Heart right ventricle (tissue), 16 donors: ENCODE results near the gene JUND. TPM values are rescaled to one million over a fixed set of nuclear protein-coding genes. Genes with fewer than 3 reads are reported as not detected.
A peak's percentile ranks its signal among the peaks of the same experiment; 100 is the strongest.

Source experiments
- ATAC-seq, 8 donors: fragments of 200-7000 bp; cut with Tn5 transposase; one replicate each; pipeline ENCODE4 v1.9.1; 2020; ENCODE audit warnings: mild to moderate bottlenecking in 8 of 8, moderate library complexity in 8 of 8, moderate number of reproducible peaks in 1 of 8
- DNase-seq, 2 donors: peaks; one replicate each; pipeline ENCODE4 v3.0.0-alpha.2; 2020
- H3K27ac ChIP-seq, 10 donors: fragments of 200-600 bp; sonication (generic) in 2 of 10; one replicate each; pipeline versions ENCODE4 v1.5.0 to v1.8.0; 2020 to 2022; ENCODE audit warnings: mild to moderate bottlenecking in 3 of 10
- H3K27me3 ChIP-seq, 7 donors: fragments of 200-600 bp; one replicate each; pipeline ENCODE4 v1.8.0; 2021 to 2022; ENCODE audit warnings: mild to moderate bottlenecking in 2 of 7
- H3K36me3 ChIP-seq, 9 donors: fragments of 200-600 bp; sonication (generic) in 1 of 9; one replicate each; pipeline versions ENCODE4 v1.5.0 to v1.8.0; 2020 to 2022; ENCODE audit warnings: mild to moderate bottlenecking in 2 of 9
- H3K4me1 ChIP-seq, 9 donors: fragments of 200-600 bp; sonication (generic) in 1 of 9; one replicate each; pipeline versions ENCODE4 v1.5.0 to v1.8.0; 2020 to 2022; ENCODE audit warnings: mild to moderate bottlenecking in 4 of 9
- H3K4me3 ChIP-seq, 10 donors: fragments of 200-600 bp; sonication (generic) in 2 of 10; one replicate each; pipeline versions ENCODE4 v1.5.0 to v1.8.0; 2020 to 2022; ENCODE audit warnings: mild to moderate bottlenecking in 7 of 10, moderate library complexity in 2 of 10
- H3K9me3 ChIP-seq, 11 donors: fragments of 200-600 bp in 10 of 11; sonication (generic) in 2 of 11; one replicate each; pipeline versions ENCODE4 v1.5.0 to v1.8.0; 2013 to 2022; ENCODE audit warnings: mild to moderate bottlenecking in 2 of 11, control low read depth in 1 of 11, moderate library complexity in 1 of 11
- CTCF ChIP-seq, 9 donors: fragments of 200-600 bp; sonication (generic) in 2 of 9; IDR thresholded peaks; one replicate each; pipeline versions ENCODE4 v1.5.0 to v1.8.0; 2021 to 2022; ENCODE audit warnings: antibody characterized with exemption in 9 of 9, mild to moderate bottlenecking in 5 of 9, moderate library complexity in 1 of 9
- WGBS, 2 donors: extraction: QIAGEN DNeasy Blood & Tissue Kit; methylation state at CpG; one replicate each; pipeline ENCODE4 v1.1.7; 2013; ENCODE audit warnings: inconsistent platforms in 1 of 2; 5-methylcytosine and 5-hydroxymethylcytosine counted together
- intact Hi-C, 10 donors: fragments of 100-400 bp; cut with DNase I; formaldehyde crosslinking; loops; one replicate each; pipeline versions ENCODE4 v1.11.1 to v1.14.2; 2022
- polyA plus RNA-seq, 2 donors: library from polyadenylated mRNA; stranded (reverse); fragments of 200-250 nt; gene quantifications; one replicate each; pipeline ENCODE4 v1.2.3, GENCODE V29; 2013
- total RNA-seq, 10 donors: library from RNA; stranded (reverse); fragmentation: NEBNext Ultra II Directional in 3 of 10; extraction: Animal tissue kit (Norgen Biotek cat#: 25700) in 3 of 10; gene quantifications; one replicate each; pipeline versions ENCODE4 v1.2.1 to v1.2.4, GENCODE V29; 2021 to 2023
- donor health status: Arrhythmogenic right ventricular cardiomyopathy.
- donor health status: ischemic (EF 13 %, LVEDD 7.1; RV severe dilation, severe dysfunction).
- donor health status: healthy with polysubstance abuse.
- donor health status: DM: no; HTN: yes; CAD: no.
- donor health status: DM: no; HTN: no; CAD: no.
- donor health status: ischemic (EF 25% LVEDD 6.9; RV normal size, moderate dysfunction).
- donor health status: ischemic (EF 25% LVEDD 5.7; RV mildly dilated, moderate dysfunction).
- donor health status: healthy.
- donor health status: DM: yes; HTN: yes; CAD: no.
- donor health status: Ischemic cardiomyopathy.
- donor health status: ischemic (EF 35%, LVEDD 5.7; RV mildly dilated, moderate dysfunction).
- donor health status: nonischemic (EF 11% LVEDD 7.7; RV severe dilation, severe dysfunction).
- donor health status: DM: yes; HTN: yes; CAD: no.
- donor health status: PGD.
- donor health status: ischemic (EF 29% LVEDD 5.4; RV normal size, mild dysfunction).
- donor health status: nonischemic (EF 23%, LVEDD 6.1; RV moderate dilation, normal function).

JUND gene
- total and polyA plus RNA-seq, 12 donors, result 93.7 to 278 (median 133) TPM

GRCh38 chr19:18291590-18292461 lies 10.4 kb upstream of the JUND start:
- H3K9me3 ChIP-seq, result no peaks in the 10 kb centered on the region
- TF ChIP-seq CTCF (IDR thresholded peaks at IDR 0.05), result no peak
- H3K4me3 ChIP-seq, result peak overlapping the region; percentile 62 to 89 (median 76)
- no peaks in the 10 kb centered on the region for H3K36me3 ChIP-seq
- intact Hi-C loops, result loop anchor here in 2 of 10 donors (1.0 to 10.0 kb wide), 2 partner anchors 11 to 1217 kb away; partner anchors contain the start of genes HAUS8 (in 1 of the 2) and MYO9B (in 1 of the 2)
- peaks cover 3 to 48% (median 26%) of the 10 kb centered on the region in 9 donors for H3K4me1 ChIP-seq
- peak overlapping the region; percentile 94 to 100 (median 99) for H3K27ac ChIP-seq
- peak; percentile 80 to 86 (median 84) for ATAC-seq
- 1% methylated on average over 60 to 75 of the region's 75 CpGs for WGBS, 2 donors
- no peaks in the 10 kb centered on the region for H3K27me3 ChIP-seq
- DNase-seq, result peak; percentile 87 to 93

- no peaks in the 10 kb centered on the region for H3K27me3 ChIP-seq
These were observed 9.7 kb upstream of the JUND start for GRCh38 chr19:18291019-18291524.

GRCh38 chr19:18290302-18291018 lies 9.0 kb upstream of the JUND start:
- no peak for TF ChIP-seq CTCF (IDR thresholded peaks at IDR 0.05)
- Histone ChIP-seq H3K27me3 (no peaks in the 10 kb centered on the region), H3K27ac (peak overlapping the region in 9 of 10 donors; percentile 94 to 100 (median 99)), H3K4me1 (peaks cover 3 to 48% (median 27%) of the 10 kb centered on the region in 9 donors), H3K4me3 (no peak overlapping the region), H3K9me3 (no peaks in the 10 kb centered on the region), H3K36me3 (no peaks in the 10 kb centered on the region)
- no peak for DNase-seq
- WGBS, 2 donors, result 41 to 42% methylated on average over 14 of the region's 14 CpGs
- no peak for ATAC-seq
- intact Hi-C loops, result loop anchor here in 1 of 10 donors (10.0 kb wide), 1 partner anchor 1216 kb away; the partner anchor contains the start of genes HAUS8 and MYO9B

More at GRCh38 chr19:18291019-18291524, 9.7 kb upstream of the JUND start:
- WGBS, 2 donors, result 36 to 39% methylated on average over 21 of the region's 21 CpGs
- H3K36me3 ChIP-seq, result no peaks in the 10 kb centered on the region
- H3K9me3 ChIP-seq, result no peaks in the 10 kb centered on the region
- H3K4me1 ChIP-seq, result peaks cover 3 to 48% (median 26%) of the 10 kb centered on the region in 9 donors
- H3K27ac ChIP-seq, result peak overlapping the region; percentile 94 to 100 (median 99)
- peak in 1 of 8 donors; percentile 1 for ATAC-seq
- intact Hi-C loops, result loop anchor here in 1 of 10 donors (10.0 kb wide), 1 partner anchor 1216 kb away; the partner anchor contains the start of genes HAUS8 and MYO9B
- DNase-seq, result peak in 1 of 2 donors; percentile 50
- TF ChIP-seq CTCF (IDR thresholded peaks at IDR 0.05), result peak in 1 of 9 donors; percentile 35
- peak overlapping the region; percentile 62 to 89 (median 76) for H3K4me3 ChIP-seq
